ENCODE results near the gene EFCAB9. TPM values are rescaled to one million over a fixed set of nuclear protein-coding genes. Genes with fewer than 3 reads are reported as not detected.
A peak's percentile ranks its signal among the peaks of the same experiment; 100 is the strongest.

Gene EFCAB9
- total and polyA plus RNA-seq, 4 donors: not detected

DNA sequence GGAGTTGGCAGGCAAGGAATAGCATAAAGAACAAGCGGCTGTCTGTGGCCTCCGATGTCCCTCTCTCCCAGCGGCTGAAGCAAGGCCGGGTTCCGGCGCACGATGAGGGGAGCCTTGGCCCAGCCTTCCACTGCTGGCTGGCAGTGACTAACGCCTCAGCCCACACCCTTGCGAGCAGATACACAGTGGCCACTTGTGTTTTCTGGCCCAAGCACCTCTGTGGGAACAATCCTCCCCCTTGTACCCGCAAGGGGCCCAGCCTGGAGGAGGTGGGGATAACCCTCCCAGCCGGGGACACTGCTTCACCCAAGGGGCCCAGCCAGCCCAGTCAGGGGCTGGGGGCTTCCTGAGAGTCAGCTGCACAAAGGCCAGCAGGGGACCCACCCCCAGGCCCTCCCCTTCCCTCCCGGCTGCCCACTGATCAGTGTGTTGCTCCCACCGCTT is 29.2 kb upstream of the EFCAB9 start (continued):
- TF ChIP-seq, protein P1, sequence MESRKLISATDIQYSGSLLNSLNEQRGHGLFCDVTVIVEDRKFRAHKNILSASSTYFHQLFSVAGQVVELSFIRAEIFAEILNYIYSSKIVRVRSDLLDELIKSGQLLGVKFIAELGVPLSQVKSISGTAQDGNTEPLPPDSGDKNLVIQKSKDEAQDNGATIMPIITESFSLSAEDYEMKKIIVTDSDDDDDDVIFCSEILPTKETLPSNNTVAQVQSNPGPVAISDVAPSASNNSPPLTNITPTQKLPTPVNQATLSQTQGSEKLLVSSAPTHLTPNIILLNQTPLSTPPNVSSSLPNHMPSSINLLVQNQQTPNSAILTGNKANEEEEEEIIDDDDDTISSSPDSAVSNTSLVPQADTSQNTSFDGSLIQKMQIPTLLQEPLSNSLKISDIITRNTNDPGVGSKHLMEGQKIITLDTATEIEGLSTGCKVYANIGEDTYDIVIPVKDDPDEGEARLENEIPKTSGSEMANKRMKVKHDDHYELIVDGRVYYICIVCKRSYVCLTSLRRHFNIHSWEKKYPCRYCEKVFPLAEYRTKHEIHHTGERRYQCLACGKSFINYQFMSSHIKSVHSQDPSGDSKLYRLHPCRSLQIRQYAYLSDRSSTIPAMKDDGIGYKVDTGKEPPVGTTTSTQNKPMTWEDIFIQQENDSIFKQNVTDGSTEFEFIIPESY (IDR thresholded peaks at IDR 0.05): no peak
- TF ChIP-seq FOXA1 (IDR thresholded peaks at IDR 0.05) (no peak), JUND (IDR thresholded peaks at IDR 0.05) (no peak), EGR1 (IDR thresholded peaks at IDR 0.05; ENCODE audit: low read depth in 2 of 2) (no peak), SP1 (IDR thresholded peaks at IDR 0.05) (no peak), NR2F2 (IDR thresholded peaks at IDR 0.05) (no peak)
- TF ChIP-seq, protein P2, sequence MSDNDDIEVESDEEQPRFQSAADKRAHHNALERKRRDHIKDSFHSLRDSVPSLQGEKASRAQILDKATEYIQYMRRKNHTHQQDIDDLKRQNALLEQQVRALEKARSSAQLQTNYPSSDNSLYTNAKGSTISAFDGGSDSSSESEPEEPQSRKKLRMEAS (IDR thresholded peaks at IDR 0.05): no peak

DNA sequence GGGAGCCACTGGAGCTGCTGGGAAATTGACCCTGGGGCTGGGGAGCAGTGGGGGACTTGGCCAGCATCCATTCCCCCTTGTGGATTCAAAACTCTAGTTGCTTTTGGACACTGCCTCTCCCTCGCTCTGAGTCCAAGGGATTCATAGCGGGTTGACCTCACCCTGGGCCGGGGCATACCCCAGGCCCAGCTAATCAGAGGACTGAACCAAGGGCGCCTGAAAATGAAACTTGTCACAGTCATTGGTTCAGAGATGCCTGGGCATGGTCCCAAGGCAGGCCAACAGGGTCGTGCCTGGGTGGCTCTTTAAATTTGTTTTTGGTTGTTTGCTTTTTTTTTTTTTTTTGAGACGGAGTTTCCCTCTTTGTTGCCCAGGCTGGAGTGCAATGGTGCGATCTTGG is 28.5 kb upstream of the EFCAB9 start:
- 58% methylated on average over 7 of the region's 7 CpGs for WGBS
- no peak for TF ChIP-seq EGR1 (IDR thresholded peaks at IDR 0.05; ENCODE audit: low read depth in 2 of 2)
- no peak for TF ChIP-seq RXRA (IDR thresholded peaks at IDR 0.05)
- no peak for TF ChIP-seq SP1 (IDR thresholded peaks at IDR 0.05)
- peak; percentile 7 to 29 for TF ChIP-seq HNF4A (conservative IDR thresholded peaks at IDR 0.05)
- no peak overlapping the region for H3K27ac ChIP-seq (ENCODE audit: low read depth in 1 of 2, low read length in 2 of 2)
- H3K4me3 ChIP-seq (ENCODE audit: low read depth in 1 of 3, low read length in 3 of 3): no peak overlapping the region
- H3K27me3 ChIP-seq (ENCODE audit: control insufficient read depth in 4 of 4, insufficient read depth in 4 of 4, low read length in 3 of 4): no peaks in the 10 kb centered on the region
- peaks cover 0 to 7% (median 2%) of the 10 kb centered on the region in 4 donors for H3K4me1 ChIP-seq (ENCODE audit: control insufficient read depth in 4 of 4, insufficient read depth in 4 of 4, low read length in 3 of 4)
- H3K36me3 ChIP-seq (ENCODE audit: control insufficient read depth in 4 of 4, insufficient read depth in 3 of 4, low read depth in 1 of 4, low read length in 3 of 4): no peaks in the 10 kb centered on the region
- H3K9ac ChIP-seq (ENCODE audit: low read depth in 1 of 2, low read length in 2 of 2): no peak overlapping the region
- no peak for DNase-seq (ENCODE audit: low spot score)
- H3K9me3 ChIP-seq (ENCODE audit: control insufficient read depth in 4 of 4, low read length in 3 of 4): no peaks in the 10 kb centered on the region

DNA sequence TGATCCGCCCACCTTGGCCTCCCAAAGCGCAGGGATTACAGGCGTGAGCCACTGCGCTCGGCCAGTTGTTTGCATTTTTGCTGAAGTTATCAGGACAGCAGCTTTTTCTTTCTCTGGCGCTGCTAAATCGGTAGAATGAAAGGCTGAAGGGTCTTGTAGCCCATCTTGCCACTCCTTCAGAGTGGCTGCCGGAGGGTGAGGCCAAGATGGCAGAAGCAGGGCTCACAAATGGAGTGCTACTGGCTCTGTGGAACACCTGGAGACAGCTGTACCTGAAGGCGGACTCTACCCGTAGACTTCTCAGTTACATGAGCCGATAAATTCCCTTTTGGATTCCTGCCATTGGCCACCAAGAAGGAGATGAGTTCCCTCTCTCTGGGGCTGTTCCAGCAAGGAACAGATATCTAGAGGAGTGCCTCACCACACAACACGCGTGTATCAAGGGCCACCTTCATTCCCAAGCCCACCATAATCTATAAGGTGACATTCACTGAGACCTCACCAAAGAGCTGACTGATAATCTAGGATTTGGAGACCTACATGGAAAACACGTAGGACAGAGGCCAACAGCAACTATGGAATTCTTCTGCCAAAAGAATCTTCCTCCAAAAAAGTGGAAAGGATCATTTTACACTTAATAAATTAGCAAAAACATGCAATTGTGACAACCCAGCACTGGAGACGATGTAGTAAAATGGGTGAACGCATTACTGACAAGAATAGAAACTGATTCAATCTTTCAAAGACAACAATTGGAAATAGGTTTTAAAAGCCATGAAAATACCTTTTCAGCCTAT is 27.7 kb upstream of the EFCAB9 start:
- 85% methylated on average over 16 of the region's 16 CpGs for WGBS
- no peaks in the 10 kb centered on the region for H3K9me3 ChIP-seq (ENCODE audit: control insufficient read depth in 4 of 4, low read length in 3 of 4)
- no peak overlapping the region for H3K9ac ChIP-seq (ENCODE audit: low read depth in 1 of 2, low read length in 2 of 2)
- no peak overlapping the region for H3K27ac ChIP-seq (ENCODE audit: low read depth in 1 of 2, low read length in 2 of 2)
- no peaks in the 10 kb centered on the region for H3K27me3 ChIP-seq (ENCODE audit: control insufficient read depth in 4 of 4, insufficient read depth in 4 of 4, low read length in 3 of 4)
- no peak overlapping the region for H3K4me3 ChIP-seq (ENCODE audit: low read depth in 1 of 3, low read length in 3 of 3)
- H3K36me3 ChIP-seq (ENCODE audit: control insufficient read depth in 4 of 4, insufficient read depth in 3 of 4, low read depth in 1 of 4, low read length in 3 of 4): no peaks in the 10 kb centered on the region
- DNase-seq (ENCODE audit: low spot score): no peak
- TF ChIP-seq FOXA1 (IDR thresholded peaks at IDR 0.05) (no peak), JUND (IDR thresholded peaks at IDR 0.05) (no peak)
- TF ChIP-seq, protein P2 (IDR thresholded peaks at IDR 0.05): no peak
- H3K4me1 ChIP-seq (ENCODE audit: control insufficient read depth in 4 of 4, insufficient read depth in 4 of 4, low read length in 3 of 4): peaks cover 0 to 7% (median 2%) of the 10 kb centered on the region in 4 donors

DNA sequence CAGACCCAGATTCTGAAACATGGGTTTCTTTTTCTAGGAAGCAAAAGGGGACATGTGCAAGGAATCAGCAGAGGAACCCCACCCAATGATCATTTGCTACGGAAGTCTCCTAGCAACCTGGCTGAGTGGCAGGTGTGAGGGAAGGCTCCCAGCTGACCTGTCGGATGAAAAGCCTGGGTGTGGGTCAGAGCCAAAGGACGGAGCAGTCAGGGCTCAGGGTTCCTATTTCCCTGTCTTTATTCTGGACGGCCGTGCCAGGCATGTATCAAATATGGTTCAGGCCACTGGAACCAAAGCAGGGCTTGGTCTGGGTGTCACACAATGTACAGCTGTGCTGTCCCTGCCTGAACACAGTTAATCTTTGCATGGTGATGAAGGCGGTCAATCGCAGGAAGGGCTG is 26.1 kb upstream of the EFCAB9 start:
- no peak overlapping the region for H3K9ac ChIP-seq (ENCODE audit: low read depth in 1 of 2, low read length in 2 of 2)
- H3K4me3 ChIP-seq (ENCODE audit: low read depth in 1 of 3, low read length in 3 of 3): no peak overlapping the region
- DNase-seq (ENCODE audit: low spot score): no peak
- TF ChIP-seq, protein P3, sequence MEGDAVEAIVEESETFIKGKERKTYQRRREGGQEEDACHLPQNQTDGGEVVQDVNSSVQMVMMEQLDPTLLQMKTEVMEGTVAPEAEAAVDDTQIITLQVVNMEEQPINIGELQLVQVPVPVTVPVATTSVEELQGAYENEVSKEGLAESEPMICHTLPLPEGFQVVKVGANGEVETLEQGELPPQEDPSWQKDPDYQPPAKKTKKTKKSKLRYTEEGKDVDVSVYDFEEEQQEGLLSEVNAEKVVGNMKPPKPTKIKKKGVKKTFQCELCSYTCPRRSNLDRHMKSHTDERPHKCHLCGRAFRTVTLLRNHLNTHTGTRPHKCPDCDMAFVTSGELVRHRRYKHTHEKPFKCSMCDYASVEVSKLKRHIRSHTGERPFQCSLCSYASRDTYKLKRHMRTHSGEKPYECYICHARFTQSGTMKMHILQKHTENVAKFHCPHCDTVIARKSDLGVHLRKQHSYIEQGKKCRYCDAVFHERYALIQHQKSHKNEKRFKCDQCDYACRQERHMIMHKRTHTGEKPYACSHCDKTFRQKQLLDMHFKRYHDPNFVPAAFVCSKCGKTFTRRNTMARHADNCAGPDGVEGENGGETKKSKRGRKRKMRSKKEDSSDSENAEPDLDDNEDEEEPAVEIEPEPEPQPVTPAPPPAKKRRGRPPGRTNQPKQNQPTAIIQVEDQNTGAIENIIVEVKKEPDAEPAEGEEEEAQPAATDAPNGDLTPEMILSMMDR (IDR thresholded peaks at IDR 0.05; ENCODE audit: low read depth, low read length, missing input control): no peak
- TF ChIP-seq JUND (IDR thresholded peaks at IDR 0.05): no peak
- H3K36me3 ChIP-seq (ENCODE audit: control insufficient read depth in 4 of 4, insufficient read depth in 3 of 4, low read depth in 1 of 4, low read length in 3 of 4): no peaks in the 10 kb centered on the region
- no peaks in the 10 kb centered on the region for H3K9me3 ChIP-seq (ENCODE audit: control insufficient read depth in 4 of 4, low read length in 3 of 4)
- H3K4me1 ChIP-seq (ENCODE audit: control insufficient read depth in 4 of 4, insufficient read depth in 4 of 4, low read length in 3 of 4): peaks cover 0 to 7% (median 2%) of the 10 kb centered on the region in 4 donors
- H3K27me3 ChIP-seq (ENCODE audit: control insufficient read depth in 4 of 4, insufficient read depth in 4 of 4, low read length in 3 of 4): no peaks in the 10 kb centered on the region
- H3K27ac ChIP-seq (ENCODE audit: low read depth in 1 of 2, low read length in 2 of 2): no peak overlapping the region
- WGBS: 85% methylated on average over 7 of the region's 7 CpGs
